HepG2 (cell line): ENCODE measurements around the gene ZMAT2. TPM values are rescaled to one million over a fixed set of nuclear protein-coding genes. Genes with fewer than 3 reads are reported as not detected.

ENCODE experiments used
- CERS6 ChIP-seq: sonication (generic); formaldehyde crosslinking; IDR thresholded peaks from 2 replicates; pipeline ENCODE4 v1.5.0; 2020; ENCODE audit warnings: missing genetic modification reagents
- GFI1 ChIP-seq: sonication (generic); formaldehyde crosslinking; IDR thresholded peaks from 2 replicates; pipeline ENCODE4 v1.5.0; 2020; ENCODE audit warnings: missing genetic modification reagents, mild to moderate bottlenecking, borderline replicate concordance
- GZF1 ChIP-seq: sonication (generic); formaldehyde crosslinking; IDR thresholded peaks from 2 replicates; pipeline ENCODE4 v1.5.1; 2020; ENCODE audit warnings: mild to moderate bottlenecking, missing genetic modification reagents
- HINFP ChIP-seq: sonication (generic); formaldehyde crosslinking; IDR thresholded peaks from 2 replicates; pipeline ENCODE4 v1.4.0; 2020; ENCODE audit warnings: low read depth, mild to moderate bottlenecking, missing genetic modification reagents
- HMGXB4 ChIP-seq, 2 experiments: sonication (generic) in 1 of 2; formaldehyde crosslinking in 1 of 2; IDR thresholded peaks; 2 replicates each; pipeline versions ENCODE4 v1.4.0 to v1.6.1; 2018 to 2020; ENCODE audit warnings: missing genetic modification reagents in 2 of 2, borderline replicate concordance in 1 of 2, low read depth in 1 of 2, mild to moderate bottlenecking in 1 of 2, missing biosample characterization in 1 of 2
- HNRNPH1 ChIP-seq: fragments of 200-400 bp; formaldehyde crosslinking; optimal IDR thresholded peaks from 2 replicates; pipeline ENCODE3; 2017; ENCODE audit warnings: mild to moderate bottlenecking, low read depth, low read length
- PPARG ChIP-seq: conservative IDR thresholded peaks from 2 replicates; pipeline ENCODE4 v1.6.1; 2016; ENCODE audit warnings: missing biosample characterization, missing genetic modification reagents
- PTBP1 ChIP-seq: fragments of 200-400 bp; formaldehyde crosslinking; IDR thresholded peaks from 2 replicates; pipeline ENCODE4 v1.6.1; 2018; ENCODE audit warnings: low read length, low read depth; ENCODE audit not compliant: poor library complexity, severe bottlenecking
- SIN3B ChIP-seq: fragments of 150-350 bp; IDR thresholded peaks from 2 replicates; pipeline ENCODE4 v1.6.1; 2014; ENCODE audit warnings: low read length
- XRCC5 ChIP-seq: fragments of 200-400 bp; formaldehyde crosslinking; optimal IDR thresholded peaks from 2 replicates; pipeline ENCODE3; 2017; ENCODE audit warnings: mild to moderate bottlenecking, low read length
- ZBTB7A ChIP-seq: sonication (generic); formaldehyde crosslinking; IDR thresholded peaks from 2 replicates; pipeline ENCODE4 v1.8.0; 2022; ENCODE audit warnings: mild to moderate bottlenecking, missing genetic modification reagents
- ZFP36 ChIP-seq: fragments of 150-350 bp; IDR thresholded peaks from 2 replicates; pipeline ENCODE4 v1.6.1; 2018; ENCODE audit warnings: borderline replicate concordance, low read length, low read depth; ENCODE audit not compliant: partially characterized antibody
- ZMYM3 ChIP-seq: sonication (generic); formaldehyde crosslinking; IDR thresholded peaks from 2 replicates; pipeline ENCODE4 v1.5.1; 2020; ENCODE audit warnings: mild to moderate bottlenecking, missing genetic modification reagents
- ZNF124 ChIP-seq: sonication (generic); formaldehyde crosslinking; IDR thresholded peaks from 2 replicates; pipeline ENCODE4 v1.4.0; 2020; ENCODE audit warnings: missing genetic modification reagents
- ZNF503 ChIP-seq: sonication (generic); formaldehyde crosslinking; IDR thresholded peaks from 2 replicates; pipeline ENCODE4 v1.4.0; 2020; ENCODE audit warnings: missing genetic modification reagents
- ZNF75D ChIP-seq: sonication (generic); formaldehyde crosslinking; IDR thresholded peaks from 2 replicates; pipeline ENCODE4 v1.8.1; 2023; ENCODE audit warnings: missing genetic modification reagents, mild to moderate bottlenecking, borderline replicate concordance
- ZNF816 ChIP-seq: sonication (generic); formaldehyde crosslinking; IDR thresholded peaks from 2 replicates; pipeline ENCODE4 v1.8.0; 2022; ENCODE audit warnings: missing genetic modification reagents, mild to moderate bottlenecking, borderline replicate concordance
- polyA plus RNA-seq, 8 experiments: library from polyadenylated mRNA; depleted of rRNA in 3 of 8; stranded (reverse) in 7 of 8; unstranded in 1 of 8; fragments of >200 nt; fragmentation: Illumina TruSeq in 4 of 8; extraction: Trizol in 4 of 8; gene quantifications; 2 replicates each; pipeline versions ENCODE4 v1.2.1 to v1.2.3, GENCODE V29; 2011 to 2016; ENCODE audit warnings: low read depth in 4 of 8, missing spikeins in 1 of 8, mixed read lengths in 1 of 8; ENCODE audit not compliant: insufficient read depth in 1 of 8
- total RNA-seq, 5 experiments: library from RNA; depleted of rRNA; stranded (reverse); fragments of >200 nt; fragmentation: Illumina TruSeq; extraction: Trizol; gene quantifications; 2 replicates each; pipeline ENCODE4 v1.2.3, GENCODE V29; 2016; ENCODE audit warnings: low read depth in 1 of 5

Gene ZMAT2
- total and polyA plus RNA-seq, 2 of the 13 experiments (the other 11 are each of a cell fraction or from before 2014, with no cell fraction given), result 35.4 to 92.8 TPM

- TF ChIP-seq ZMYM3 (CRISPR knock-in tag) (no peak; the same call in 1 of the 2 replicates), HINFP (CRISPR knock-in tag) (no peak), ZNF816 (CRISPR knock-in tag) (0 out of 2 replicates have a peak, but pooled peaks have one; percentile 79), HNRNPH1 (no peak), ZNF124 (CRISPR knock-in tag) (no peak; the same call in 1 of the 2 replicates), PTBP1 (peak; percentile 71), GFI1 (no peak), ZNF503 (peak; percentile 90), ZFP36 (no peak), SIN3B (peak; percentile 48), ZNF75D (CRISPR knock-in tag) (no peak; the same call in 1 of the 2 replicates), ZBTB7A (no peak), HMGXB4 (CRISPR knock-in tag; IDR thresholded peaks at IDR 0.05; ENCODE audit: borderline replicate concordance in 1 of 2, low read depth in 1 of 2) (peak in 1 of 2 experiments; percentile 88; a peak in 2 of 4 replicates), XRCC5 (peak; percentile 57), GZF1 (CRISPR knock-in tag) (no peak; the same call in 1 of the 2 replicates), PPARG (no peak), CERS6 (CRISPR knock-in tag) (0 out of 2 replicates have a peak, but pooled peaks have one; percentile 24)
These were observed 9.0 kb upstream of the ZMAT2 start, which contains the start of the genes HARS1 and HARS2 (continued) for GRCh38 chr5:140690941-140691924.
